Nephron progenitor cell (in vitro differentiated cells): ENCODE results near the gene LRIG3.
A peak's percentile ranks its signal among the peaks of the same experiment; 100 is the strongest.
"Not testable (repeated sequence)": the region's sequence is repeated elsewhere in the genome, so short reads cannot be mapped to it uniquely, and the experiment has no call there.

Source experiments
- DNase-seq: peaks from one replicate; pipeline ENCODE4 v3.0.0; 2021
- H3K27ac Mint-ChIP-seq: 2 replicates; pipeline ENCODE4 v1.8.0; 2021; ENCODE audit warnings: mild to moderate bottlenecking, moderate library complexity, mixed read lengths
- H3K27me3 Mint-ChIP-seq: 2 replicates; pipeline ENCODE4 v1.8.0; 2021; ENCODE audit warnings: mild to moderate bottlenecking, low read depth, mixed read lengths; ENCODE audit not compliant: poor library complexity
- H3K36me3 Mint-ChIP-seq: 2 replicates; pipeline ENCODE4 v1.8.0; 2021; ENCODE audit warnings: low read depth, mixed read lengths
- H3K4me1 Mint-ChIP-seq: 2 replicates; pipeline ENCODE4 v1.8.0; 2021; ENCODE audit warnings: mixed read lengths
- H3K4me3 Mint-ChIP-seq: 2 replicates; pipeline ENCODE4 v1.8.0; 2021; ENCODE audit warnings: mild to moderate bottlenecking, moderate library complexity, mixed read lengths
- H3K9me3 Mint-ChIP-seq: 2 replicates; pipeline ENCODE4 v1.8.0; 2021; ENCODE audit warnings: mild to moderate bottlenecking, moderate library complexity, mixed read lengths
- CTCF ChIP-seq: fragments of 200-600 bp; sonication (generic); IDR thresholded peaks from 2 replicates; pipeline ENCODE4 v1.5.0; 2021; ENCODE audit warnings: antibody characterized with exemption

Gene LRIG3

GRCh38 chr12:58950739-58951100 lies 30.4 kb upstream of the LRIG3 start:
- Mint-ChIP-seq H3K36me3 (peaks cover 34% of the 10 kb centered on the region), H3K9me3 (peaks cover 37% of the 10 kb centered on the region), H3K4me3 (no peak overlapping the region), H3K27ac (peak overlapping the region; percentile 73), H3K27me3 (no peaks in the 10 kb centered on the region), H3K4me1 (peaks cover 15% of the 10 kb centered on the region)
- DNase-seq, result no peak
- TF ChIP-seq CTCF, result no peak

- not testable (repeated sequence) for H3K27ac Mint-ChIP-seq, H3K4me3 Mint-ChIP-seq, H3K27me3 Mint-ChIP-seq, DNase-seq
- Mint-ChIP-seq H3K4me1 (peaks cover 14% of the 10 kb centered on the region), H3K36me3 (peaks cover 34% of the 10 kb centered on the region), H3K9me3 (peaks cover 42% of the 10 kb centered on the region)
Measured at GRCh38 chr12:58949954-58950738, 29.8 kb upstream of the LRIG3 start.

- Mint-ChIP-seq H3K4me3 (no peak overlapping the region), H3K4me1 (no peaks in the 10 kb centered on the region), H3K9me3 (peaks cover 23% of the 10 kb centered on the region), H3K36me3 (peaks cover 14% of the 10 kb centered on the region), H3K27ac (no peak overlapping the region), H3K27me3 (peaks cover 3% of the 10 kb centered on the region)
- no peak for DNase-seq
- no peak for TF ChIP-seq CTCF
Measured at GRCh38 chr12:58943079-58943478, 22.8 kb upstream of the LRIG3 start.

GRCh38 chr12:58942345-58942744 lies 22.0 kb upstream of the LRIG3 start:
- H3K27me3 Mint-ChIP-seq, result peaks cover 3% of the 10 kb centered on the region
- no peak overlapping the region for H3K27ac Mint-ChIP-seq
- no peaks in the 10 kb centered on the region for H3K4me1 Mint-ChIP-seq
- peaks cover 18% of the 10 kb centered on the region for H3K9me3 Mint-ChIP-seq
- H3K36me3 Mint-ChIP-seq, result peaks cover 8% of the 10 kb centered on the region
- no peak overlapping the region for H3K4me3 Mint-ChIP-seq
- TF ChIP-seq CTCF, result no peak
- DNase-seq, result no peak

- no peak for TF ChIP-seq CTCF
- Mint-ChIP-seq H3K27ac (peak overlapping the region; percentile 14), H3K9me3 (no peaks in the 10 kb centered on the region)
Measured at GRCh38 chr12:58939399-58940100, 19.2 kb upstream of the LRIG3 start.

GRCh38 chr12:58938440-58938839 lies 18.1 kb upstream of the LRIG3 start:
- no peak for TF ChIP-seq CTCF

More at GRCh38 chr12:58939399-58940100, 19.2 kb upstream of the LRIG3 start:
- DNase-seq, result no peak
- Mint-ChIP-seq H3K27me3 (peaks cover 3% of the 10 kb centered on the region), H3K4me1 (no peaks in the 10 kb centered on the region), H3K4me3 (no peak overlapping the region), H3K36me3 (no peaks in the 10 kb centered on the region)

More at GRCh38 chr12:58938440-58938839, 18.1 kb upstream of the LRIG3 start:
- Mint-ChIP-seq H3K4me1 (no peaks in the 10 kb centered on the region), H3K27me3 (peaks cover 3% of the 10 kb centered on the region), H3K36me3 (no peaks in the 10 kb centered on the region), H3K9me3 (no peaks in the 10 kb centered on the region), H3K27ac (peak overlapping the region; percentile 22), H3K4me3 (no peak overlapping the region)
- no peak for DNase-seq
